GM11168 (cell line): ENCODE results near the gene STXBP5.

ENCODE experiments used
- in situ Hi-C: fragments of 300-500 bp; cut with MboI; formaldehyde crosslinking; loops from one replicate; pipeline ENCODE4 v1.12.0; 2022; ENCODE audit warnings: low sequenced_read_pairs; ENCODE audit not compliant: unreplicated experiment

Gene STXBP5

GRCh38 chr6:147282566-147282959, 78.3 kb downstream of the STXBP5 start:
- in situ Hi-C loops: no loop called here

GRCh38 chr6:147283460-147283859, 79.2 kb downstream of the STXBP5 start:
- in situ Hi-C loops: no loop called here

- in situ Hi-C loops: no loop called here
These were observed 81.1 kb downstream of the STXBP5 start for GRCh38 chr6:147285087-147285855.

- in situ Hi-C loops: no loop called here
These were observed 83.7 kb downstream of the STXBP5 start for GRCh38 chr6:147287869-147288271.

GRCh38 chr6:147297124-147297523, 92.9 kb downstream of the STXBP5 start:
- in situ Hi-C loops: no loop called here

GRCh38 chr6:147297663-147298316, 93.6 kb downstream of the STXBP5 start:
- in situ Hi-C loops: no loop called here

- in situ Hi-C loops: no loop called here
These were observed 94.2 kb downstream of the STXBP5 start for GRCh38 chr6:147298461-147298860.

GRCh38 chr6:147299035-147299434, 94.8 kb downstream of the STXBP5 start:
- in situ Hi-C loops: no loop called here

- in situ Hi-C loops: no loop called here
These were observed 96.9 kb downstream of the STXBP5 start for GRCh38 chr6:147301070-147301469.

GRCh38 chr6:147304016-147304415, 99.8 kb downstream of the STXBP5 start:
- in situ Hi-C loops: no loop called here

GRCh38 chr6:147310521-147310920, 106.3 kb downstream of the STXBP5 start:
- in situ Hi-C loops: no loop called here

GRCh38 chr6:147311218-147311617, 107.0 kb downstream of the STXBP5 start:
- in situ Hi-C loops: no loop called here

- in situ Hi-C loops: no loop called here
These were observed 117.0 kb downstream of the STXBP5 start for GRCh38 chr6:147321260-147321659.

- in situ Hi-C loops: no loop called here
These were observed 118.3 kb downstream of the STXBP5 start for GRCh38 chr6:147322299-147323162.

GRCh38 chr6:147325557-147325956, 121.3 kb downstream of the STXBP5 start:
- in situ Hi-C loops: no loop called here

- in situ Hi-C loops: no loop called here
These were observed 127.2 kb downstream of the STXBP5 start for GRCh38 chr6:147331401-147331800.

GRCh38 chr6:147337921-147338320, 133.7 kb downstream of the STXBP5 start:
- in situ Hi-C loops: no loop called here

- in situ Hi-C loops: no loop called here
These were observed 137.3 kb downstream of the STXBP5 start for GRCh38 chr6:147341486-147341885.

- in situ Hi-C loops: no loop called here
These were observed 141.7 kb downstream of the STXBP5 start for GRCh38 chr6:147345902-147346301.

- in situ Hi-C loops: no loop called here
These were observed 143.1 kb downstream of the STXBP5 start for GRCh38 chr6:147347179-147347881.
